ENCODE measurements around the gene TUNAR. TPM values are rescaled to one million over a fixed set of nuclear protein-coding genes. Genes with fewer than 3 reads are reported as not detected.
A peak's percentile ranks its signal among the peaks of the same experiment; 100 is the strongest.

The TUNAR gene
- total RNA-seq, 1 donor from 2014 or later: 2.0 TPM

- Mint-ChIP-seq H3K27ac (ENCODE audit: unreplicated experiment) (peak overlapping the region; percentile 39), H3K4me3 (ENCODE audit: unreplicated experiment) (peak overlapping the region; percentile 86), H3K9me3 (ENCODE audit: unreplicated experiment) (no peaks in the 10 kb centered on the region), H3K36me3 (ENCODE audit: low read depth, unreplicated experiment) (peaks cover 5% of the 10 kb centered on the region), H3K27me3 (ENCODE audit: unreplicated experiment) (peaks cover 13% of the 10 kb centered on the region), H3K4me1 (ENCODE audit: unreplicated experiment) (peaks cover 13% of the 10 kb centered on the region)
- no peak for TF ChIP-seq CTCF (IDR thresholded peaks at IDR 0.05; ENCODE audit: unreplicated experiment)
- no peak for DNase-seq (ENCODE audit: low spot score)
Observed at GRCh38 chr14:95877633-95878032, 1.0 kb downstream of the TUNAR start.

- Mint-ChIP-seq H3K9me3 (ENCODE audit: unreplicated experiment) (no peaks in the 10 kb centered on the region), H3K4me3 (ENCODE audit: unreplicated experiment) (no peak overlapping the region), H3K4me1 (ENCODE audit: unreplicated experiment) (peaks cover 4% of the 10 kb centered on the region), H3K27me3 (ENCODE audit: unreplicated experiment) (peaks cover 3% of the 10 kb centered on the region), H3K36me3 (ENCODE audit: low read depth, unreplicated experiment) (no peaks in the 10 kb centered on the region), H3K27ac (ENCODE audit: unreplicated experiment) (no peak overlapping the region)
- no peak for TF ChIP-seq CTCF (IDR thresholded peaks at IDR 0.05; ENCODE audit: unreplicated experiment)
- DNase-seq (ENCODE audit: low spot score): no peak
Observed at GRCh38 chr14:95884377-95884776, 7.7 kb downstream of the TUNAR start.

GRCh38 chr14:95885278-95885677 is 8.6 kb downstream of the TUNAR start:
- no peak for TF ChIP-seq CTCF (IDR thresholded peaks at IDR 0.05; ENCODE audit: unreplicated experiment)
- Mint-ChIP-seq H3K27ac (ENCODE audit: unreplicated experiment) (peak overlapping the region; percentile 58), H3K27me3 (ENCODE audit: unreplicated experiment) (peaks cover 5% of the 10 kb centered on the region), H3K4me1 (ENCODE audit: unreplicated experiment) (peaks cover 4% of the 10 kb centered on the region), H3K9me3 (ENCODE audit: unreplicated experiment) (no peaks in the 10 kb centered on the region), H3K4me3 (ENCODE audit: unreplicated experiment) (no peak overlapping the region), H3K36me3 (ENCODE audit: low read depth, unreplicated experiment) (no peaks in the 10 kb centered on the region)
- no peak for DNase-seq (ENCODE audit: low spot score)

- no peak for TF ChIP-seq CTCF (IDR thresholded peaks at IDR 0.05; ENCODE audit: unreplicated experiment)
- H3K4me3 Mint-ChIP-seq (ENCODE audit: unreplicated experiment): no peak overlapping the region
- peaks cover 4% of the 10 kb centered on the region for H3K4me1 Mint-ChIP-seq (ENCODE audit: unreplicated experiment)
- no peaks in the 10 kb centered on the region for H3K9me3 Mint-ChIP-seq (ENCODE audit: unreplicated experiment)
- H3K27me3 Mint-ChIP-seq (ENCODE audit: unreplicated experiment): peaks cover 5% of the 10 kb centered on the region
- no peak overlapping the region for H3K27ac Mint-ChIP-seq (ENCODE audit: unreplicated experiment)
- H3K36me3 Mint-ChIP-seq (ENCODE audit: low read depth, unreplicated experiment): no peaks in the 10 kb centered on the region
- DNase-seq (ENCODE audit: low spot score): no peak
Observed at GRCh38 chr14:95885866-95886265, 9.2 kb downstream of the TUNAR start.

- DNase-seq (ENCODE audit: low spot score): no peak
- Mint-ChIP-seq H3K36me3 (ENCODE audit: low read depth, unreplicated experiment) (no peaks in the 10 kb centered on the region), H3K27ac (ENCODE audit: unreplicated experiment) (no peak overlapping the region), H3K4me1 (ENCODE audit: unreplicated experiment) (peaks cover 4% of the 10 kb centered on the region), H3K4me3 (ENCODE audit: unreplicated experiment) (no peak overlapping the region), H3K27me3 (ENCODE audit: unreplicated experiment) (peaks cover 5% of the 10 kb centered on the region), H3K9me3 (ENCODE audit: unreplicated experiment) (no peaks in the 10 kb centered on the region)
- TF ChIP-seq CTCF (IDR thresholded peaks at IDR 0.05; ENCODE audit: unreplicated experiment): no peak
Observed at GRCh38 chr14:95886366-95887056, 9.9 kb downstream of the TUNAR start.
